RWPE1 (cell line): ENCODE data around the gene EWSR1.

ENCODE experiments used
- CTCF ChIA-PET: fragments of 350-600 bp; sonication (Branson Sonifier 250); formaldehyde crosslinking; extraction: SDS; loops from one replicate; lab custom pipeline; 2021; lab: Yijun Ruan, JAX
- POLR2A ChIA-PET: fragments of 400-600 bp; formaldehyde crosslinking; extraction: SDS; loops from one replicate; lab custom pipeline; 2020; ENCODE audit warnings: antibody characterized with exemption; ENCODE audit not compliant: low non-redundant PET; lab: Yijun Ruan, JAX
- DNase-seq: peaks from one replicate; pipeline ENCODE4 v3.0.0; 2012; ENCODE audit warnings: low spot score
- H3K27ac ChIP-seq: fragments of 450-650 bp; 2 replicates; pipeline ENCODE4 v1.5.1; 2017
- TF ChIP-seq, protein P1 (sequence below): fragments of 450-650 bp; conservative IDR thresholded peaks from 2 replicates; pipeline ENCODE4 v1.5.1; 2017; ENCODE audit warnings: low read depth, mild to moderate bottlenecking

Gene EWSR1

DNA sequence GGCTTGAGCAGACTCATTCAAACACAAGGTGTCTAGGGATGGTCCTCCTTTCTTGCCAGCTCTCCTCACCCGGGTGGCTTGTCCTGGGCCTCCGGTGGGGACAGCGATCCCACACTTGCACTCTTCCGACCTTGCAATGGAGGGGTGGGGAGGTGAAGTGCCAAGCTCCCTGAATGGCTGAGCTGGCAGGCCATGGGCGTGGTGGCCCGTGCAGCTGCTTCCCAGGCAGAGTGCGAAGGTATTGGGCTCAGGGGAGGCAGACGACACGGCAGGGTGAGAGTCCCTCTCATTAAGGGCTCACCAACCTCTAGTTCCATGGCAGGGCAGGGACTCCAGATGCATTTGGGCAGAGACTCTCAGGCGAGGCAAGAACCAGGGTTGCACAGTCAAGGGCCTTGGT is 58.4 kb downstream of the EWSR1 start:
- DNase-seq = no peak
- POLR2A ChIA-PET = no interaction called here
- TF ChIP-seq, protein P1, sequence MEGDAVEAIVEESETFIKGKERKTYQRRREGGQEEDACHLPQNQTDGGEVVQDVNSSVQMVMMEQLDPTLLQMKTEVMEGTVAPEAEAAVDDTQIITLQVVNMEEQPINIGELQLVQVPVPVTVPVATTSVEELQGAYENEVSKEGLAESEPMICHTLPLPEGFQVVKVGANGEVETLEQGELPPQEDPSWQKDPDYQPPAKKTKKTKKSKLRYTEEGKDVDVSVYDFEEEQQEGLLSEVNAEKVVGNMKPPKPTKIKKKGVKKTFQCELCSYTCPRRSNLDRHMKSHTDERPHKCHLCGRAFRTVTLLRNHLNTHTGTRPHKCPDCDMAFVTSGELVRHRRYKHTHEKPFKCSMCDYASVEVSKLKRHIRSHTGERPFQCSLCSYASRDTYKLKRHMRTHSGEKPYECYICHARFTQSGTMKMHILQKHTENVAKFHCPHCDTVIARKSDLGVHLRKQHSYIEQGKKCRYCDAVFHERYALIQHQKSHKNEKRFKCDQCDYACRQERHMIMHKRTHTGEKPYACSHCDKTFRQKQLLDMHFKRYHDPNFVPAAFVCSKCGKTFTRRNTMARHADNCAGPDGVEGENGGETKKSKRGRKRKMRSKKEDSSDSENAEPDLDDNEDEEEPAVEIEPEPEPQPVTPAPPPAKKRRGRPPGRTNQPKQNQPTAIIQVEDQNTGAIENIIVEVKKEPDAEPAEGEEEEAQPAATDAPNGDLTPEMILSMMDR = no peak
- CTCF ChIA-PET = no interaction called here
- peak overlapping the region; percentile 13 for H3K27ac ChIP-seq

- ChIA-PET POLR2A (no interaction called here), CTCF (interaction anchor here (0.5 to 0.6 kb wide), 2 partner anchors 100 to 155 kb away, joined by 3 to 4 read pairs; no protein-coding TSS in a partner anchor)
- DNase-seq = no peak
These were observed 59.2 kb downstream of the EWSR1 start for GRCh38 chr22:29327089-29327764.

DNA sequence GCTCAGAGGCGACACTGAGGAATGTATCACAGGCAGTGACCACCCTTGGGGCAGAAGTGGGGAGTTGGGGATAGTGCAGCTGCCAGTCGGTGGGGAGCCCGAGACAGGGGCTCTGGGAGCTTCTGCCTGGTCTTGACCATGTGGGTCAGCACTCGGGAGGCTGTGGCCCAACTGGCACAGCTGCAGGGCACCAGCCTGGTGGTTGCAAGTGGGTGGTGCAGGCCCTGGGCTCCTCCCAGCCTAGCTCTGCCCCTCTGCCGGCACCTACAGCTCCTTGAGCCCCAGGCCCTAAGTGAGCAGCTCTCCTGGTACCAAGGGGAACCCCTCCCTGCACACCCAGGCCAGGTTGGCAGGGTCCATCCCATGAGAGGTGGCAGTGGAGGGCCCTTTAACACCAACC is 60.0 kb downstream of the EWSR1 start:
- CTCF ChIA-PET = interaction anchor here (0.5 kb wide), 1 partner anchor 101 kb away, joined by 4 read pairs; no protein-coding TSS in a partner anchor
- TF ChIP-seq, protein P1 = no peak
- no peak for DNase-seq
- H3K27ac ChIP-seq = peak overlapping the region; percentile 15
- POLR2A ChIA-PET = no interaction called here

More at GRCh38 chr22:29327089-29327764, 59.2 kb downstream of the EWSR1 start:
- peak overlapping the region; percentile 13; the same call in 1 of the 2 replicates for H3K27ac ChIP-seq
- TF ChIP-seq, protein P1 = no peak

GRCh38 chr22:29328566-29329500 is 60.8 kb downstream of the EWSR1 start:
- peak overlapping the region; percentile 15 for H3K27ac ChIP-seq
- no peak for DNase-seq
- TF ChIP-seq, protein P1 = no peak
- CTCF ChIA-PET = no interaction called here
- POLR2A ChIA-PET = no interaction called here

DNA sequence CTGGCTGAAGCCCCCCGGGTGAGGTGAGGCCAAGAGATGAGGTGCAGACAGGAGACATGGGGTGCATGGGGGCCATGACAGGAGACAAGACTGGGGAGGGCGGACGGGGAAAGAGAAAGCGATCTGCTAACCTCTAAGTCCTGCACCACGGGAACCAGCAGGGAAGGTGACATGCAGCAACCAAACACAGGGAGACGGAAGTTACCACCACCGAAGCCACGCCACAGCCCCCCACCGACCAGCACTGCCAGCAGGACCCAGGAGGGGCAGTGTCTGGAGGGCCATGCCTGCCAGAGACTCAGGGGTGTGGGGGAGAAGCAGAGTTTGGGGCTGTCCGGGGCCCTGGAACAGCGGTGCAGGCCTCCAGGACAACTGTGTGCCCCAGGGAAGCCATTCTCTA is 61.5 kb downstream of the EWSR1 start:
- ChIA-PET CTCF (no interaction called here), POLR2A (no interaction called here)
- TF ChIP-seq, protein P1 = no peak
- DNase-seq = no peak
- H3K27ac ChIP-seq = peak overlapping the region; percentile 15

- ChIA-PET CTCF (no interaction called here), POLR2A (no interaction called here)
- DNase-seq = no peak
These were observed 62.2 kb downstream of the EWSR1 start for GRCh38 chr22:29330291-29330690.

More at GRCh38 chr22:29330291-29330690, 62.2 kb downstream of the EWSR1 start:
- TF ChIP-seq, protein P1 = no peak
- peak overlapping the region; percentile 15 for H3K27ac ChIP-seq
